Fibroblast of pulmonary artery (primary cell): ENCODE results near the gene PDXDC1.
"Not testable (repeated sequence)": the region's sequence is repeated elsewhere in the genome, so short reads cannot be mapped to it uniquely, and the experiment has no call there.

ENCODE experiments used
- DNase-seq: peaks from one replicate; pipeline ENCODE4 v3.0.0-alpha.2; 2010; ENCODE audit warnings: low read depth
- H3K4me3 ChIP-seq: replicated peaks from 2 replicates; pipeline ENCODE4 v1.5.1; 2011; ENCODE audit warnings: low read depth, mild to moderate bottlenecking, control low read depth, low read length, moderate library complexity
- CTCF ChIP-seq: IDR thresholded peaks from 2 replicates; pipeline ENCODE4 v1.5.1; 2011; ENCODE audit warnings: mild to moderate bottlenecking, control low read depth, low read length, inconsistent platforms; ENCODE audit errors: missing control alignments

The PDXDC1 gene

GRCh38 chr16:15055141-15056053 lies 80.6 kb downstream of the PDXDC1 start:
- no peak for TF ChIP-seq CTCF
- peak; percentile 39 for DNase-seq
- H3K4me3 ChIP-seq: peak overlapping the region; percentile 96

- no peak for DNase-seq
- H3K4me3 ChIP-seq: no peak overlapping the region
- no peak for TF ChIP-seq CTCF
These were observed 83.0 kb downstream of the PDXDC1 start for GRCh38 chr16:15057681-15058417.

GRCh38 chr16:15059324-15059723 lies 84.5 kb downstream of the PDXDC1 start:
- DNase-seq: no peak
- TF ChIP-seq CTCF: no peak
- no peak overlapping the region for H3K4me3 ChIP-seq

GRCh38 chr16:15062085-15062810 lies 87.4 kb downstream of the PDXDC1 start:
- peak; percentile 52 for DNase-seq
- H3K4me3 ChIP-seq: not testable (repeated sequence)

- not testable (repeated sequence) for H3K4me3 ChIP-seq
These were observed 91.1 kb downstream of the PDXDC1 start for GRCh38 chr16:15065961-15066360.

GRCh38 chr16:15066690-15067089 lies 91.9 kb downstream of the PDXDC1 start:
- not testable (repeated sequence) for H3K4me3 ChIP-seq, DNase-seq

More at GRCh38 chr16:15065961-15066360, 91.1 kb downstream of the PDXDC1 start:
- DNase-seq: not testable (repeated sequence)

- not testable (repeated sequence) for DNase-seq, H3K4me3 ChIP-seq
These were observed 96.2 kb downstream of the PDXDC1 start for GRCh38 chr16:15071013-15071412.

DNA sequence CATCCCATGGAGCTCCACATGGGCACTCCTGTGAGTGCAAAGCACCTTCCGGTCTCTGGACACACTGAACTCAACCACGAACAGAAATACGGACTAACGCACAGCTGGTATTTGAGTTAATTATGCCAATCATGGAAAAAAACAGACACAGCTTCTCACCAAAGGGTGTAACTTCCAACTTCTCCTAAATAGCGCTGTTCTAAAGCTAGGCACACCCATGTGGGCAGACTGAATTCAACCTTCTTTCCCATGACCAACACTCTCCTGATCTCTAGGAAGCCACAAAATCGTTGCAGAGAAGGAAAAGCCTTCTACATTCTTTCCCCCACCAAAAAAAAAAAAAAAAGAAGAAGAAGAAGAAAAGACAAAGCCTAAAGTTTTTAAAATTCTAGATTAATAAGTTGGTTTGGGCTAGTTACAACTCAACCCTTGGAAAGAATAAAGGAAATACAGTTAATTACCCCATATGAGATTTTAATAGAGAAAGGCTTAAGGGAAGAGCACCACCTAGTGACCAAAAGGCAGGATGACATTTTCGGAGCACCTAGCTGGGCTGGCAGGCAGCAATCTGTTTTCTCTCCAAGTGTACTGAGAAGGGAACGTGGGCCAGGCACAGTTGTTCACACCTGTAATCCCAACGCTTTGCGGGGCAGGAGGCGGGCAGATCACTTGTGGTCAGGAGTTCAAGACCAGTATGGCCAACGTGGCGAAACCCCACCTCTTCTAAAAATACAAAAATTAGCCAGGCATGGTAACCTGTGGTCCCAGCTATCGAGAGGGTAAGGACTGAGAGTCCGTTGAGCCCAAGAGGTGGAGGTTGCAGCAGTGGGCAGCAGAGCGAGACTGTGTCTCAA lies 97.3 kb downstream of the PDXDC1 start:
- peak; percentile 18 for TF ChIP-seq CTCF
- not testable (repeated sequence) for DNase-seq, H3K4me3 ChIP-seq
